Non-pigmented ciliary epithelial cell (primary cell): ENCODE measurements around the gene ZDHHC20.

ENCODE experiments used
- DNase-seq: peaks from one replicate; pipeline ENCODE4 v3.0.0-alpha.2; 2010; ENCODE audit warnings: low read depth

Gene ZDHHC20

GRCh38 chr13:21361706-21362105 is 97.4 kb downstream of the ZDHHC20 start:
- no peak for DNase-seq

- DNase-seq: no peak
These were observed 98.0 kb downstream of the ZDHHC20 start for GRCh38 chr13:21361123-21361522.

GRCh38 chr13:21360463-21360862 is 98.6 kb downstream of the ZDHHC20 start:
- DNase-seq: no peak

GRCh38 chr13:21359855-21360254 is 99.2 kb downstream of the ZDHHC20 start:
- no peak for DNase-seq

GRCh38 chr13:21355304-21355703 is 103.8 kb downstream of the ZDHHC20 start:
- no peak for DNase-seq

GRCh38 chr13:21354721-21355120 is 104.4 kb downstream of the ZDHHC20 start:
- no peak for DNase-seq

GRCh38 chr13:21348488-21349120 is 110.5 kb downstream of the ZDHHC20 start:
- no peak for DNase-seq

- DNase-seq: no peak
These were observed 111.3 kb downstream of the ZDHHC20 start for GRCh38 chr13:21347753-21348318.

- no peak for DNase-seq
These were observed 114.4 kb downstream of the ZDHHC20 start for GRCh38 chr13:21344662-21345176.

GRCh38 chr13:21343659-21344058 is 115.4 kb downstream of the ZDHHC20 start:
- no peak for DNase-seq

- no peak for DNase-seq
These were observed 116.2 kb downstream of the ZDHHC20 start for GRCh38 chr13:21342699-21343442.

GRCh38 chr13:21341637-21342422 is 117.3 kb downstream of the ZDHHC20 start:
- DNase-seq: no peak

GRCh38 chr13:21338639-21339278 is 120.3 kb downstream of the ZDHHC20 start:
- DNase-seq: no peak

GRCh38 chr13:21338156-21338555 is 120.9 kb downstream of the ZDHHC20 start:
- no peak for DNase-seq

- DNase-seq: no peak
These were observed 122.3 kb downstream of the ZDHHC20 start for GRCh38 chr13:21336609-21337349.

- DNase-seq: no peak
These were observed 125.9 kb downstream of the ZDHHC20 start for GRCh38 chr13:21333186-21333585.

- no peak for DNase-seq
These were observed 128.8 kb downstream of the ZDHHC20 start for GRCh38 chr13:21330126-21330861.

- DNase-seq: no peak
These were observed 130.1 kb downstream of the ZDHHC20 start for GRCh38 chr13:21328836-21329477.

GRCh38 chr13:21328201-21328600 is 130.9 kb downstream of the ZDHHC20 start:
- no peak for DNase-seq
